ENCODE data around the gene NDUFV2.

The NDUFV2 gene

GRCh38 chr18:9096007-9096371 lies 6.5 kb upstream of the NDUFV2 start:
- no peaks in the 10 kb centered on the region for H3K36me3 ChIP-seq (replicated peaks)
- in situ Hi-C loops (cut with HindIII; ENCODE audit: low pct_ligation_motif_present, low sequenced_read_pairs), result no loop called here
- H3K27me3 ChIP-seq (replicated peaks), result no peaks in the 10 kb centered on the region
- no peak for DNase-seq
- no peak overlapping the region for H3K4me3 ChIP-seq (ENCODE audit: low read depth, low read length)
- no peak for TF ChIP-seq CTCF (IDR thresholded peaks at IDR 0.05; ENCODE audit: low read depth, low read length, missing control alignments)
- H3K27ac ChIP-seq, result peak overlapping the region; percentile 97

- no peak overlapping the region for H3K4me3 ChIP-seq (ENCODE audit: low read depth, low read length)
- H3K27me3 ChIP-seq (replicated peaks), result no peaks in the 10 kb centered on the region
- in situ Hi-C loops (cut with HindIII; ENCODE audit: low pct_ligation_motif_present, low sequenced_read_pairs), result no loop called here
- no peak overlapping the region for H3K27ac ChIP-seq
- no peak for TF ChIP-seq CTCF (IDR thresholded peaks at IDR 0.05; ENCODE audit: low read depth, low read length, missing control alignments)
- DNase-seq, result no peak
- H3K36me3 ChIP-seq (replicated peaks), result no peaks in the 10 kb centered on the region
These were observed 5.8 kb upstream of the NDUFV2 start for GRCh38 chr18:9096685-9097084.

GRCh38 chr18:9097349-9097748 lies 5.2 kb upstream of the NDUFV2 start:
- no peak overlapping the region for H3K27ac ChIP-seq

GRCh38 chr18:9100796-9101195 lies 1.7 kb upstream of the NDUFV2 start:
- H3K27me3 ChIP-seq (replicated peaks), result no peaks in the 10 kb centered on the region
- no peak overlapping the region for H3K27ac ChIP-seq
- no peak overlapping the region for H3K4me3 ChIP-seq (ENCODE audit: low read depth, low read length)
- in situ Hi-C loops (cut with HindIII; ENCODE audit: low pct_ligation_motif_present, low sequenced_read_pairs), result no loop called here
- no peak for TF ChIP-seq CTCF (IDR thresholded peaks at IDR 0.05; ENCODE audit: low read depth, low read length, missing control alignments)
- no peaks in the 10 kb centered on the region for H3K36me3 ChIP-seq (replicated peaks)
- DNase-seq, result no peak

More at GRCh38 chr18:9097349-9097748, 5.2 kb upstream of the NDUFV2 start:
- no peak for TF ChIP-seq CTCF (IDR thresholded peaks at IDR 0.05; ENCODE audit: low read depth, low read length, missing control alignments)
- H3K36me3 ChIP-seq (replicated peaks), result no peaks in the 10 kb centered on the region
- no peaks in the 10 kb centered on the region for H3K27me3 ChIP-seq (replicated peaks)
- in situ Hi-C loops (cut with HindIII; ENCODE audit: low pct_ligation_motif_present, low sequenced_read_pairs), result no loop called here
- no peak for DNase-seq
- H3K4me3 ChIP-seq (ENCODE audit: low read depth, low read length), result no peak overlapping the region

GRCh38 chr18:9101730-9102507 lies 580 bp upstream of the NDUFV2 start:
- peak overlapping the region; percentile 94 for H3K27ac ChIP-seq
- H3K27me3 ChIP-seq (replicated peaks), result no peaks in the 10 kb centered on the region
- in situ Hi-C loops (cut with HindIII; ENCODE audit: low pct_ligation_motif_present, low sequenced_read_pairs), result no loop called here
- DNase-seq, result peak; percentile 71
- H3K4me3 ChIP-seq (ENCODE audit: low read depth, low read length), result peak overlapping the region; percentile 75
- no peaks in the 10 kb centered on the region for H3K36me3 ChIP-seq (replicated peaks)
- TF ChIP-seq CTCF (IDR thresholded peaks at IDR 0.05; ENCODE audit: low read depth, low read length, missing control alignments), result no peak

All from brain microvascular endothelial cell (primary cell).